Right atrium auricular region (tissue), 2 donors: ENCODE data around the gene AVPI1. TPM values are rescaled to one million over a fixed set of nuclear protein-coding genes. Genes with fewer than 3 reads are reported as not detected.

Source experiments
- DNase-seq: peaks from one replicate; pipeline ENCODE4 v3.0.0-alpha.2; 2019; ENCODE audit warnings: low spot score
- H3K27ac ChIP-seq, 2 donors: fragments of 200-600 bp; sonication (generic); 1 replicate in 1 of 2; 2 replicates in 1 of 2; pipeline ENCODE4 v1.5.1; 2016 to 2019
- H3K27me3 ChIP-seq, 2 donors: fragments of 200-600 bp; sonication (generic); one replicate each; pipeline versions ENCODE4 v1.5.1 to v1.6.0; 2017 to 2019
- H3K36me3 ChIP-seq: fragments of 200-600 bp; sonication (generic); one replicate; pipeline ENCODE4 v1.5.1; 2016
- H3K4me1 ChIP-seq, 2 donors: fragments of 200-600 bp; sonication (generic); one replicate each; pipeline versions ENCODE4 v1.5.1 to v1.6.0; 2017 to 2019
- H3K4me3 ChIP-seq, 2 donors: fragments of 200-600 bp; sonication (generic); 1 replicate in 1 of 2; 2 replicates in 1 of 2; pipeline ENCODE4 v1.5.1; 2017 to 2019; ENCODE audit warnings: mild to moderate bottlenecking in 1 of 2, moderate library complexity in 1 of 2
- H3K9me3 ChIP-seq, 2 donors: fragments of 200-600 bp; sonication (generic); one replicate each; pipeline ENCODE4 v1.5.1; 2019
- total RNA-seq, 2 donors: library from RNA; depleted of rRNA; stranded (reverse); fragments of >200 nt; gene quantifications; one replicate each; pipeline ENCODE4 v1.1.0, GENCODE V29; 2016
- TF ChIP-seq, protein P1 (sequence below), 2 donors: fragments of 200-600 bp; sonication (generic); IDR thresholded peaks; one replicate each; pipeline ENCODE4 v1.5.1; 2019; ENCODE audit warnings: antibody characterized with exemption in 2 of 2

Gene AVPI1
- total RNA-seq, 2 donors from 2014 or later = 10.5 to 23.7 TPM

DNA sequence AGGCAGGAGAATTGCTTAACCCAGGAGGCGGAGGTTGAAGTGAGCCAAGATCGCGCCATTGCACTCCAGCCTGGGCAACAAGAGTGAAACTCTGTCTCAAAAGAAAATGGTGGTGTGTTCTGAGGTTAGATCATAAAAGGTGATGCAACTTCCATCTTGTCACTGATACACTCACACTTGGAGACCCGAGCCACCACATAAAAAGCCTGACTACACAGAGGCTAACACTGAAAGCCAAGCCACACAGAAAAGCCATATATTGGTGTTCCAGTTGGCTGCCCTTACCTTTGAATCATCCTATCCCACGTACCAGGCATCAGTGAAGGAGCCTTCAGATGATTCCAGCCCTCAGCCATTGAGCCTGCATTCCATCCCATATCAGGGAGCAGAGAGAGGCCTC lies 57.8 kb downstream of the AVPI1 start:
- Histone ChIP-seq H3K36me3 (no peaks in the 10 kb centered on the region), H3K4me3 (no peak overlapping the region), H3K27me3 (no peaks in the 10 kb centered on the region), H3K9me3 (no peaks in the 10 kb centered on the region), H3K27ac (no peak overlapping the region), H3K4me1 (peaks cover 0 to 11% of the 10 kb centered on the region in 2 donors)
- DNase-seq = no peak
- TF ChIP-seq, protein P1, sequence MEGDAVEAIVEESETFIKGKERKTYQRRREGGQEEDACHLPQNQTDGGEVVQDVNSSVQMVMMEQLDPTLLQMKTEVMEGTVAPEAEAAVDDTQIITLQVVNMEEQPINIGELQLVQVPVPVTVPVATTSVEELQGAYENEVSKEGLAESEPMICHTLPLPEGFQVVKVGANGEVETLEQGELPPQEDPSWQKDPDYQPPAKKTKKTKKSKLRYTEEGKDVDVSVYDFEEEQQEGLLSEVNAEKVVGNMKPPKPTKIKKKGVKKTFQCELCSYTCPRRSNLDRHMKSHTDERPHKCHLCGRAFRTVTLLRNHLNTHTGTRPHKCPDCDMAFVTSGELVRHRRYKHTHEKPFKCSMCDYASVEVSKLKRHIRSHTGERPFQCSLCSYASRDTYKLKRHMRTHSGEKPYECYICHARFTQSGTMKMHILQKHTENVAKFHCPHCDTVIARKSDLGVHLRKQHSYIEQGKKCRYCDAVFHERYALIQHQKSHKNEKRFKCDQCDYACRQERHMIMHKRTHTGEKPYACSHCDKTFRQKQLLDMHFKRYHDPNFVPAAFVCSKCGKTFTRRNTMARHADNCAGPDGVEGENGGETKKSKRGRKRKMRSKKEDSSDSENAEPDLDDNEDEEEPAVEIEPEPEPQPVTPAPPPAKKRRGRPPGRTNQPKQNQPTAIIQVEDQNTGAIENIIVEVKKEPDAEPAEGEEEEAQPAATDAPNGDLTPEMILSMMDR (IDR thresholded peaks at IDR 0.05) = no peak

DNA sequence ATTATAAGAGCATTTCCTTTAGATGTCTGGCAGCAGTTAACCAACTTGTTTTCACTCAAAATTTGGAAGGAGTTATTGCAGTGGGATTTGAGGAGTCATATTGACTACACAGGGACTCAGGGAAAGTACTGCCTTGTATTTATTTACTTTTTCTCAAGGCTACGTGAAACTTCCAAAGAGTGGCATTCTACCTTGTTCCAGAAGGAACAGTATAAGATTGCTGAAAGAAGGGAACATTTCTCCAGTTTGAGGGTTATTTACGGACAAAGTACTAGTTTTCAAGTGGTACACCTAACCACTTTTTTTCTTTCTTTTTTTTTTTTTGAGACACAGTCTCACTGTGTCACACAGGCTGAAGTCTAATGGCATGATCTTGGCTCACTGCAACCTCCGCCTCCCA lies 58.8 kb downstream of the AVPI1 start:
- Histone ChIP-seq H3K27me3 (no peaks in the 10 kb centered on the region), H3K9me3 (no peaks in the 10 kb centered on the region), H3K36me3 (no peaks in the 10 kb centered on the region), H3K4me1 (peaks cover 0 to 11% of the 10 kb centered on the region in 2 donors), H3K27ac (peak overlapping the region; percentile 38 to 64), H3K4me3 (no peak overlapping the region)
- TF ChIP-seq, protein P1 (IDR thresholded peaks at IDR 0.05) = no peak
- no peak for DNase-seq

DNA sequence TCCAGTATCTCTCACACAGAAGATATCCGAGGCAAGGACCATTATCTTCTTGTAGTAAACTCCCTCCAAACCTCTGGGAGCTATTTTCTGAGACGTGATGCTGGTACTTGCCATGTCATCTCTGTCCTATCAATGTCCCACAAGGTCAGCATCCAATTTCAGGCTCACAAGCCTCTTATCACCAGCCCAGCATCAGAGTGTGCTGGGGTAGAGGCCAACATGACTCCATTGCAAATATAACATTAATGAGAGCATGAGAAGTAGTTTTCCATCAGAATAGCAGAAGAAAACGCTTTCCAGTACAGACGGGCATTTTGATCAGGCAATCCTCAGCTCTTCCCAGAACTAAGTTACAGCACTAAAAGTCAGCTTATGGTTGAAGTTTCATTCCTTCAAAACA lies 59.3 kb downstream of the AVPI1 start:
- DNase-seq = no peak
- peak overlapping the region; percentile 38 to 64 for H3K27ac ChIP-seq
- H3K4me3 ChIP-seq = no peak overlapping the region
- TF ChIP-seq, protein P1 (IDR thresholded peaks at IDR 0.05) = no peak
- H3K9me3 ChIP-seq = no peaks in the 10 kb centered on the region
- peaks cover 0 to 9% of the 10 kb centered on the region in 2 donors for H3K4me1 ChIP-seq
- no peaks in the 10 kb centered on the region for H3K27me3 ChIP-seq
- no peaks in the 10 kb centered on the region for H3K36me3 ChIP-seq

Other genes starting within 250 kb of the AVPI1 start
- 10 to 100 TPM; 16.0 to 17.5 TPM for gene EXOSC1, start 241.2 kb downstream of the AVPI1 start, total RNA-seq
- gene ZDHHC16, start 241.1 kb downstream of the AVPI1 start, total RNA-seq = 10 to 100 TPM; 28.2 to 39.0 TPM
- 10 to 100 TPM; 48.0 to 51.8 TPM for gene MMS19, start 188.8 kb downstream of the AVPI1 start, total RNA-seq
- gene UBTD1, start 188.3 kb downstream of the AVPI1 start, total RNA-seq = 10 to 100 TPM; 26.7 to 30.7 TPM
- gene ANKRD2, start 114.5 kb downstream of the AVPI1 start, total RNA-seq = 100 to 1,000 TPM in 1 of 2 donors, 10 to 100 TPM in 1; 25.7 to 204 TPM
- gene HOGA1, start 102.9 kb downstream of the AVPI1 start, total RNA-seq = 10 to 100 TPM; 17.6 to 25.6 TPM
- under 1 TPM; 0.35 to 0.67 TPM for gene C10orf62, start 97.5 kb downstream of the AVPI1 start, total RNA-seq
- gene MORN4, start 53.7 kb downstream of the AVPI1 start, total RNA-seq = 10 to 100 TPM; 15.6 to 27.0 TPM
- 10 to 100 TPM; 14.7 to 20.2 TPM for gene PI4K2A, start 46.6 kb downstream of the AVPI1 start, total RNA-seq
- gene MARVELD1, start 26.5 kb upstream of the AVPI1 start, total RNA-seq = 10 to 100 TPM in 1 of 2 donors, 1 to 10 TPM in 1; 8.5 to 26.5 TPM
- gene ZFYVE27, start 49.9 kb upstream of the AVPI1 start, total RNA-seq = 10 to 100 TPM; 14.6 to 16.1 TPM
- 100 to 1,000 TPM; 140 to 260 TPM for gene SFRP5, start 84.8 kb upstream of the AVPI1 start, total RNA-seq
- 1 to 10 TPM; 1.3 to 3.2 TPM for gene GOLGA7B, start 162.6 kb upstream of the AVPI1 start, total RNA-seq